Measurements from ENCODE around the gene MIOX.
A peak's percentile ranks its signal among the peaks of the same experiment; 100 is the strongest.

Gene MIOX

GRCh38 chr22:50473855-50474671 is 12.6 kb upstream of the MIOX start:
- DNase-seq (ENCODE audit: low read depth) = peak; percentile 33

- DNase-seq (ENCODE audit: low read depth) = peak; percentile 81
Measured at GRCh38 chr22:50474710-50475651, 11.7 kb upstream of the MIOX start, which contains the start of gene SBF1. TSS of gene SBF1 (minus strand) at chr22:50475035. CDS start at chr22:50474840, 195 bp downstream.

DNA sequence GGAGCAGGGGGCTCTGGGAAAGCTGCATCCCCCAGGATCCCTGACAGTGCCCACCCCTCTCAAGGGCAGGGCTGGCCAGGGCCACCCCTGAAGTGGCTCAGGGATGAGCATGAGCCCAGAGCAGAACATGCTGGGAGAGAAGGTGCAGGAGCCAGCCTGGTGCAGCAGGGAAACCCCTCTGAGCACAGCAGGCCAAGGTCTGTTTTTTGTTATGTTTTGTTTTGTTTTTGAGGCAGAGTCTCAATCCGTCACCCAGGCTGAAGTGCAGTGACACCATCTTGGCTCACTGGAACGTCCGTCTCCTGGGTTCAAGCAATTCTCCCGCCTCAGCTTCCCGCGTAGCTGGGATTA is 11.0 kb upstream of the MIOX start:
- DNase-seq (ENCODE audit: low read depth) = no peak

GRCh38 chr22:50476868-50477267 is 9.8 kb upstream of the MIOX start:
- DNase-seq (ENCODE audit: low read depth) = no peak

DNA sequence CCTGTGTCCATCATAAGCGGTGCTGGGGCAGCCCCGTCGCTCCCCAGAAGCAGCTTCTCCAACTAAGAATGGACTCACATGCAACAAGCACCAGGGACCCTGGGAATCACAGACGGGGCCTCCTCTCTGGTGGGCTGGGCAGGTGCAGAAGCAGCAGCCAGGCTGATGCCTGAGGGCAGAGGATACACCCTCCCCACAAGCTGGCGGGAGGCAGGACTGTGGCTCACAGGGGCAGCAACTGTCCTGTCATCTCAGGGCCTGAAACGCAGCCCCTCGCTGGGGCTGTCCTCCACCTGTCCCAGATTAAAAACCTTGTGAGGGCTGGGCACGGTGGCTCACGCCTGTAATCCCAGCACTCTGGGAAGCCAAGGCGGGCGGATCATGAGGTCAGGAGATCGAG is 8.7 kb upstream of the MIOX start:
- no peak for DNase-seq (ENCODE audit: low read depth)

GRCh38 chr22:50479721-50480120 is 6.9 kb upstream of the MIOX start:
- no peak for DNase-seq (ENCODE audit: low read depth)

GRCh38 chr22:50481045-50481439 is 5.6 kb upstream of the MIOX start:
- DNase-seq (ENCODE audit: low read depth) = no peak

DNA sequence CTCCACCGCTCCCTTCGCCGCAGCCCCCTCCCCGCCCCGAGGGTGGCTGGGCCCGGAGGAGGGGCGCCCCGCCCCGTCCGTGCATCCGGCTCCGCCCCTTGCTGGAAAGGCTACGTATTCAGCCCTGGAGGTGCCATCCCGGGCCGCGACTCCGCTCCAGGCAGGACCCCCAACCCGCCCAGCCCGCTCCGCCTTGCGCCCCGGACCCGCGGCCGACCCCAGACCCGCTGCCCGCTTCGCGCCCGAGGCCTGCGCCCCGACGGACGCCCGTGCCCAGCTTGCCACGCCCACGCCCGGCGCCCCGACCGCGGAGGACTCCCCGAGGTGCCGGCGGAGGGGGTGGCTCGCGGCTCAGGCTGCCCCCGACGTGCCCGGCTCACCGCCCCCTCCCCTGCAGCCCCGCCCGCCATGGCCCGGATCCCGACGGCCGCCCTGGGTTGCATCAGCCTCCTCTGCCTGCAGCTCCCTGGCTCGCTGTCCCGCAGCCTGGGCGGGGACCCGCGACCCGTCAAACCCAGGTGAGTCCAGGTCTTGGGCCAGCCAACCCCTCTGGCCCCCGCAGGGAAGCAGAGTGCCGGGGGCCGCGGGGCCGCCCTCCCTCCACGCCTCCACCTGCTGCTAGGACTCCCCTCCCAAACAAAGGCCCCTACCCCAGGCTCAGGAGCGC is 5.1 kb upstream of the MIOX start, which contains the start of gene ADM2:
Gene ADM2 (plus strand): TSS at position 104 of the 667 bp plus-strand sequence. CDS start 305 bp downstream, at position 409.
- DNase-seq (ENCODE audit: low read depth) = peak; percentile 52

GRCh38 chr22:50482107-50483074 is 4.3 kb upstream of the MIOX start:
- no peak for DNase-seq (ENCODE audit: low read depth)

- no peak for DNase-seq (ENCODE audit: low read depth)
Measured at GRCh38 chr22:50483106-50483505, 3.6 kb upstream of the MIOX start.

DNA sequence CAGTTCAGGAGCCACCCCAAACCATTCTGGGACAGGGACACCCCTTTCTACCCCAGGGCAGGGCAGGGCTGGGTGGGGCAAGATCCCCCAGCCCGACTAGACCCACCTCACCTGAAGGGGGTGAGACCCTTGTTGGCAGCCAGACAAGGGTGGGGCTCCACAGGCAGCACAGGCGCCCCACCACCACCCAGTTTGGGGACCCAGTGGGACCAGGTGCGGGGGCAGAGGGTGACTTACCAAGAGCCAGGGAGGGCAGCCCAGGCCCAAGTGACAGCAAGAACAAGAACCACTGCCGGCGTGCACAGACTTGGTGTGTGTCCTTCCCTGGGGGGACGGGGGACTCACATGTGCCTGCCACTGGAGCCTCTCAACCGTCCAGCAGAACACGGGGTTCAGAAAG is 3.1 kb upstream of the MIOX start:
- DNase-seq (ENCODE audit: low read depth) = no peak

DNA sequence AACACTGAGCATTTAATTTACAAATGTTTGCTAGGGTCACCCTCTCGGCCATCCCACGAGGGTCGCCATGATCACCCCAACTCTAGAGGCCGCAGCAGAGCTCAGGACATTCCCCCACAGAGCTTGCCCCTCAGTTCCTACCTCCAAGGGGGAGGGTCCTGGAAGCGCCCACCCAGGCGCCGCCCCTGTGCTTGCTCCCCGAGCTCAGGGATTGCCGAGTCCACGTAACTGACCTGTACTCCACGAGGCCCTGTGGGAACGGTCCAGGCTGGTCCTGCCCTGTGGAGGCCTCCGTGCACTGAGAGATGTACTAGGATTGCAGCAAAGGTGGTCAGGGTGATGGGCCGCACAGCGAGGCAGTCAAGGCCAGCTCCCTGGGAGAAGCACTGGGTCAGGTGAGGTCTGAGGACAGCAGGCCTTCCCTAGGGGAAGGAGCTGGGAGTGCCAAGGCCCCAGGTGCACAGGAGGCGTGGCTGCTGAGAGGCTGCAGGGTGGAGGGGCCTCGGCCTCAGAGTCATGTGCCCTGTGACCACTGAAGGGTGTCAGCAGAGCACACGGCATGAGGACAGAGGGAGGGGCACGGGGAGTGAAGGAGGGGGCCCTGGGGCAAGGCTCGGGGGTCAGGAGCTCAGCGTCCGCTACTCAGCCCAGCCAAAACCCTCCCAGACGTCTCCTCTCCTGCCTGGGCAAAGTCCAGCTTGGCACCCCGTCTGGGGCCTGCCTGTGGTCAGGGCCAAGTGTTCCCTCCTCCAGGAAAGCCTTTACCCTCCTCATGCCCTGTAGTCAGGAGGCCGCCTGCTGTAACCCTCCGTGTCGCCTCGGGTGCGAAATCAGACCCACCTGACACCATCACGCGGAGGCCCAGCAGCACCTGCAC is 2.4 kb upstream of the MIOX start:
- no peak for DNase-seq (ENCODE audit: low read depth)

DNA sequence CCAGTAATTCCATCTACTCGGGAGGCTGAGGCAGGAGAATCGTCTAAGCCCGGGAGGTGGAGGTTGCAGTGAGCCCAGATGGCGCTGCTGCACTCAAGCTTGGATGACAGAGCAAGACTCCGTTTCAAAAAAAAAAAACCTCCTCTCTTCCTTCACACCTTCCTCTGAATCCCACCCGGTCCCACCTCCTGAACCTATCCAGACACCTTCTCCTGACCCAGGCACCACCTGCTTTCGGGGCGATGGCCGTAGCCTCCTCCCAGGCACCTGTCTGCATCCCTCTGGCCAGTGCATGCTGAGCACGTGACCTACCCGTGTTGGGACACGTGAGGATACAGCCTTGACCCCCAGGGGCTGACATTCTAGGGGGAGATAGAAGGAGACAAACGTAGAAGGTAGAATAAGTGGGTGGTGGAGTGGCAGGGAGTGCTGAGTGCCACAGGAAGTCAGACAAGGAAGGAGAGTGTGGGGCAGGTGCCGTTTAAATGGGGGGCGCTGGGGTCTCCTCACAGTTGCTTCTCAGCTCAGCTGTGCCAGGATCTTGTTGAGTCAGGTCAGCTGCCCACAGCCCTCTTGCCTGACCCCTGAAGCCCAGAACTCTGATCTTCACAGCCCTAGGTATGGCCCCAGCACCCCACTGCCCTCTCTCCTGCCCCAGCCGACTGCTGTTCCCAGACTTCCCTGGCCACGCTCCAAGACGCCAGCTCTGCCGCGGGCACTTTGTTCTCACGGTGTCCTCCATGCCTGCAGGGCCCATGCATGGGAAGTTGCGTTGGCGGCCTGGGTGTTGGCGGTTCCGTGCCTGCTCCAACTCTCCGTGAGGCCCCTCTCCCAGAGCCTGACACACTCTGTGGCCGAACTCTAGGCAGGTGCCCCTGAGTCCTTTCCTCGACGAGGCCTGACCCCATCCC is 1.2 kb upstream of the MIOX start:
- no peak for DNase-seq (ENCODE audit: low read depth)

GRCh38 chr22:50487290-50488005 is 789 bp downstream of the MIOX start:
- no peak for DNase-seq (ENCODE audit: low read depth)

- no peak for DNase-seq (ENCODE audit: low read depth)
Measured at GRCh38 chr22:50488006-50488677, 1.5 kb downstream of the MIOX start.

DNA sequence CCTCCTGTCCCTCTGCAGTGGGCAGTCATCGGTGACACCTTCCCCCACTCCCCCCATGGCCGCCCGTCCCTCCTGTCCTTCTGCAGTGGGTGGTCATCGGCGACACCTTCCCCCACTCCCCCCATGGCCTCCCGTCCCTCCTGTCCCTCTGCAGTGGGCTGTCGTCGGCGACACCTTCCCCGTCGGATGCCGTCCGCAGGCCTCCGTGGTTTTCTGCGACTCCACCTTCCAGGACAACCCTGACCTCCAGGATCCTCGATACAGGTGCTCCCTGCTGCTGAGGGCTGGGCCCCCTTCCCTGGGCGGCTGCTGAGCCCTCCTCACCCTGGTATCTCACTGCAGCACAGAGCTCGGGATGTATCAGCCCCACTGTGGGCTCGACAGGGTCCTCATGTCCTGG is 2.2 kb downstream of the MIOX start:
- no peak for DNase-seq (ENCODE audit: low read depth)

DNA sequence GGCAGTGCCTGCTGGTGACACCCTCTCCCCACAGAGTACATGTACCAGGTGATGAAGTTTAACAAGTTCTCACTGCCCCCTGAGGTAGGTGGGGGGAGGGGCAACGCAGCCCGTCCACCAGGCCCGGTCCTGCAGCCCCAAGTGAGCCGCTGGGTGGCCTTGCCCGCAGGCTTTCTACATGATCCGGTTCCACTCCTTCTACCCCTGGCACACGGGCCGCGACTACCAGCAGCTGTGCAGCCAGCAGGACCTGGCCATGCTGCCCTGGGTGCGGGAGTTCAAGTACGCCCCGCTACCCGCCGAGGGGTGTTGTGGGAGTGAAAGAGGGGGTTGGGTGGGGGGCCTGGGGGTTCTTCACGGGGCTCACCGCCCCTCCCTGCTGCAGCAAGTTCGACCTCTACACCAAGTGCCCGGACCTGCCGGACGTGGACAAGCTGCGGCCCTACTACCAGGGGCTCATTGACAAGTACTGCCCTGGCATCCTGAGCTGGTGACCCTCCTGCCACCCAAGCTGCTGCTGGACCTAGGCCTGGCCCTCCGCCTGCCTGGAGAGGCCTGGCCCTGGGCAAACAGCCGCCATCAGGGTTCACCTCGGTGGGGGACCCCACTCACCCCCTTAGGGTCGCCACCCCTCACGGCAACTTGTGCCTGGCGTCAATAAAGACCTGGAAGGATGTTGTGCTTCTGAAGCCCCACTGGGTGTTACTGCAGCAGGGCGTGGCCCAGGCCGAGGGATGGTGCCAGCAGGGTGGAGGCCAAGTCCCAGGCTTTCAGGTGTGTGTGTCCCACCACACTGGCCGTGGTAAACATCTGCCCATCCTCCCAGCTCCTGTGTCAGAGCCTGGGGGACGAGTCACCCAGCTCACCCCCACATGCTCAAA is 2.9 kb downstream of the MIOX start:
- DNase-seq (ENCODE audit: low read depth) = no peak

Data from stimulated activated CD8-positive, alpha-beta memory T cell treated with anti-CD3 and anti-CD28 coated beads, Interleukin-4, amount 100 ng/mL, for 24 hours (primary cell).